HepG2 (cell line): ENCODE data around the gene SLC25A43. TPM values are rescaled to one million over a fixed set of nuclear protein-coding genes. Genes with fewer than 3 reads are reported as not detected.

ENCODE experiments used
- BRCA1 ChIP-seq: sonication (generic); formaldehyde crosslinking; IDR thresholded peaks from 2 replicates; pipeline ENCODE4 v1.4.0; 2020; ENCODE audit warnings: missing genetic modification reagents
- HIVEP1 ChIP-seq: sonication (generic); formaldehyde crosslinking; IDR thresholded peaks from 2 replicates; pipeline ENCODE4 v1.4.0; 2020; ENCODE audit warnings: mild to moderate bottlenecking, missing genetic modification reagents
- HNF1A ChIP-seq, 2 experiments: sonication (generic) in 1 of 2; formaldehyde crosslinking in 1 of 2; IDR thresholded peaks; 2 replicates each; pipeline versions ENCODE4 v1.4.0 to v1.6.1; 2016 to 2020; ENCODE audit warnings: borderline replicate concordance in 1 of 2, low read depth in 1 of 2, mild to moderate bottlenecking in 1 of 2, missing genetic modification reagents in 1 of 2
- HOMEZ ChIP-seq: IDR thresholded peaks from 2 replicates; pipeline ENCODE4 v1.6.1; 2016; ENCODE audit warnings: low read depth
- KDM5B ChIP-seq: sonication (generic); formaldehyde crosslinking; IDR thresholded peaks from 2 replicates; pipeline ENCODE4 v1.4.0; 2020; ENCODE audit warnings: missing genetic modification reagents, mild to moderate bottlenecking, borderline replicate concordance
- NBN ChIP-seq: fragments of 450-650 bp; conservative IDR thresholded peaks from 2 replicates; pipeline ENCODE4 v1.6.1; 2017
- POLR2G ChIP-seq: fragments of 200-400 bp; formaldehyde crosslinking; IDR thresholded peaks from 2 replicates; pipeline ENCODE4 v1.6.1; 2018; ENCODE audit warnings: mild to moderate bottlenecking, low read depth, low read length, moderate library complexity
- RARA ChIP-seq: IDR thresholded peaks from 2 replicates; pipeline ENCODE4 v1.6.1; 2016; ENCODE audit warnings: missing genetic modification reagents, missing compliant biosample characterization
- XBP1 ChIP-seq: sonication (generic); formaldehyde crosslinking; IDR thresholded peaks from 2 replicates; pipeline ENCODE4 v1.5.0; 2020; ENCODE audit warnings: missing genetic modification reagents
- ZNF24 ChIP-seq: fragments of 450-650 bp; IDR thresholded peaks from 2 replicates; pipeline ENCODE4 v1.6.1; 2017; ENCODE audit warnings: antibody characterized with exemption, mild to moderate bottlenecking
- ZNF260 ChIP-seq: sonication (generic); formaldehyde crosslinking; IDR thresholded peaks from 2 replicates; pipeline ENCODE4 v1.4.0; 2020; ENCODE audit warnings: missing genetic modification reagents, low read depth, mild to moderate bottlenecking, borderline replicate concordance
- ZNF296 ChIP-seq: sonication (generic); formaldehyde crosslinking; conservative IDR thresholded peaks from 2 replicates; pipeline ENCODE4 v1.5.0; 2020; ENCODE audit warnings: mild to moderate bottlenecking, missing genetic modification reagents
- ZNF3 ChIP-seq: IDR thresholded peaks from 2 replicates; pipeline ENCODE4 v1.7.0; 2017; ENCODE audit warnings: inconsistent platforms
- ZNF672 ChIP-seq: sonication (generic); formaldehyde crosslinking; IDR thresholded peaks from 2 replicates; pipeline ENCODE4 v1.8.1; 2022; ENCODE audit warnings: missing genetic modification reagents
- polyA plus RNA-seq, 8 experiments: library from polyadenylated mRNA; depleted of rRNA in 3 of 8; stranded (reverse) in 7 of 8; unstranded in 1 of 8; fragments of >200 nt; fragmentation: Illumina TruSeq in 4 of 8; extraction: Trizol in 4 of 8; gene quantifications; 2 replicates each; pipeline versions ENCODE4 v1.2.1 to v1.2.3, GENCODE V29; 2011 to 2016; ENCODE audit warnings: low read depth in 4 of 8, missing spikeins in 1 of 8, mixed read lengths in 1 of 8; ENCODE audit not compliant: insufficient read depth in 1 of 8
- total RNA-seq, 5 experiments: library from RNA; depleted of rRNA; stranded (reverse); fragments of >200 nt; fragmentation: Illumina TruSeq; extraction: Trizol; gene quantifications; 2 replicates each; pipeline ENCODE4 v1.2.3, GENCODE V29; 2016; ENCODE audit warnings: low read depth in 1 of 5

Gene SLC25A43
- total and polyA plus RNA-seq, 2 of the 13 experiments (the other 11 are each of a cell fraction or from before 2014, with no cell fraction given): 5.8 to 13.2 TPM

GRCh38 chrX:119500061-119500800, 101.1 kb downstream of the SLC25A43 start (continued):
- TF ChIP-seq HNF1A (IDR thresholded peaks at IDR 0.05; ENCODE audit: low read depth) (no peak), HNF1A (CRISPR knock-in tag; IDR thresholded peaks at IDR 0.05; ENCODE audit: borderline replicate concordance) (no peak), HIVEP1 (CRISPR knock-in tag) (no peak), ZNF3 (CRISPR knock-in tag) (no peak), RARA (CRISPR knock-in tag) (no peak), ZNF672 (CRISPR knock-in tag) (no peak), ZNF296 (CRISPR knock-in tag) (no peak), XBP1 (CRISPR knock-in tag) (no peak), BRCA1 (CRISPR knock-in tag) (no peak), ZNF24 (no peak), POLR2G (no peak), NBN (no peak), KDM5B (CRISPR knock-in tag) (no peak), ZNF260 (CRISPR knock-in tag) (no peak), HOMEZ (CRISPR knock-in tag) (no peak)
